SK-N-SH treated with all-trans-retinoic acid at 6 μM for 48 hours (cell line): ENCODE results near the gene SYNPO2.

ENCODE experiments used
- ARNTL ChIP-seq: fragments of 450-650 bp; formaldehyde crosslinking; IDR thresholded peaks from 2 replicates; pipeline ENCODE4 v1.5.0; 2020; ENCODE audit warnings: low read depth, mild to moderate bottlenecking, moderate library complexity, borderline replicate concordance
- CREB5 ChIP-seq: fragments of 250-450 bp; sonication (Bioruptor Pico); IDR thresholded peaks from 2 replicates; pipeline ENCODE4 v1.5.1; 2020; ENCODE audit warnings: low read depth, mild to moderate bottlenecking, moderate library complexity
- CSDC2 ChIP-seq: fragments of 250-450 bp; sonication (Bioruptor Pico); IDR thresholded peaks from 2 replicates; pipeline ENCODE4 v1.5.0; 2020; ENCODE audit warnings: mild to moderate bottlenecking, moderate library complexity
- ESRRG ChIP-seq: fragments of 250-450 bp; sonication (Bioruptor Pico); IDR thresholded peaks from 2 replicates; pipeline ENCODE4 v1.6.1; 2021; ENCODE audit warnings: mild to moderate bottlenecking
- ISL1 ChIP-seq: fragments of 250-450 bp; sonication (Bioruptor Pico); IDR thresholded peaks from 2 replicates; pipeline ENCODE4 v2.1.2; 2022; ENCODE audit warnings: mild to moderate bottlenecking, moderate library complexity
- OSR1 ChIP-seq: fragments of 250-450 bp; sonication (Bioruptor Pico); IDR thresholded peaks from 2 replicates; pipeline ENCODE4 v1.8.0; 2022; ENCODE audit warnings: moderate library complexity, mild to moderate bottlenecking, inconsistent platforms
- PATZ1 ChIP-seq: fragments of 250-450 bp; sonication (Bioruptor Pico); IDR thresholded peaks from 2 replicates; pipeline ENCODE4 v1.8.0; 2020; ENCODE audit warnings: mild to moderate bottlenecking, moderate library complexity, borderline replicate concordance
- PPARA ChIP-seq: fragments of 250-450 bp; sonication (Bioruptor Pico); IDR thresholded peaks from 2 replicates; pipeline ENCODE4 v1.5.0; 2020; ENCODE audit warnings: mild to moderate bottlenecking, borderline replicate concordance
- RARB ChIP-seq: fragments of 250-450 bp; sonication (Bioruptor Pico); IDR thresholded peaks from 2 replicates; pipeline ENCODE4 v1.8.0; 2021; ENCODE audit warnings: mild to moderate bottlenecking, moderate library complexity
- TCF4 ChIP-seq: fragments of 250-450 bp; sonication (Bioruptor Pico); IDR thresholded peaks from 2 replicates; pipeline ENCODE4 v1.8.0; 2021; ENCODE audit warnings: mild to moderate bottlenecking, moderate library complexity, borderline replicate concordance
- ZC3H10 ChIP-seq: fragments of 250-450 bp; sonication (Bioruptor Pico); IDR thresholded peaks from 2 replicates; pipeline ENCODE4 v1.5.1; 2021; ENCODE audit warnings: mild to moderate bottlenecking, moderate library complexity
- ZFP3 ChIP-seq: fragments of 250-450 bp; sonication (Bioruptor Pico); IDR thresholded peaks from 2 replicates; pipeline ENCODE4 v1.5.0; 2020; ENCODE audit warnings: mild to moderate bottlenecking, moderate library complexity
- ZFP30 ChIP-seq: fragments of 450-650 bp; formaldehyde crosslinking; IDR thresholded peaks from 2 replicates; pipeline ENCODE4 v1.5.0; 2022; ENCODE audit warnings: mild to moderate bottlenecking, moderate library complexity

- TF ChIP-seq TCF4 (CRISPR knock-in tag) (no peak), CREB5 (CRISPR knock-in tag) (no peak), CSDC2 (CRISPR knock-in tag) (no peak), ZC3H10 (CRISPR knock-in tag) (no peak), ISL1 (CRISPR knock-in tag) (no peak), RARB (no peak), PATZ1 (CRISPR knock-in tag) (no peak), ESRRG (CRISPR knock-in tag) (no peak), ZFP3 (CRISPR knock-in tag) (no peak), ZFP30 (no peak), ARNTL (CRISPR knock-in tag) (no peak), OSR1 (CRISPR knock-in tag) (no peak), PPARA (CRISPR knock-in tag) (no peak)
Observed at GRCh38 chr4:119040261-119040660, 151.6 kb downstream of the SYNPO2 start.
